Panc1 (cell line): ENCODE data around the gene SMC5.

Experiments used
- CTCF ChIP-seq: fragments of 450-650 bp; IDR thresholded peaks from 2 replicates; pipeline ENCODE4 v1.5.1; 2017; ENCODE audit warnings: mild to moderate bottlenecking
- POLR2AphosphoS5 ChIP-seq: IDR thresholded peaks from 2 replicates; pipeline ENCODE4 v1.6.1; 2012; ENCODE audit warnings: mild to moderate bottlenecking, low read depth, low read length, moderate library complexity
- REST ChIP-seq, 2 experiments: IDR thresholded peaks; 2 replicates each; pipeline ENCODE4 v1.6.1; 2011 to 2012; ENCODE audit warnings: low read depth in 2 of 2, control low read depth in 1 of 2, low read length in 1 of 2, mild to moderate bottlenecking in 1 of 2, moderate library complexity in 1 of 2; ENCODE audit not compliant: insufficient read depth in 1 of 2
- SIN3A ChIP-seq: IDR thresholded peaks from 2 replicates; pipeline ENCODE4 v1.6.1; 2012; ENCODE audit warnings: low read depth, mild to moderate bottlenecking, low read length, moderate library complexity, borderline replicate concordance; ENCODE audit not compliant: insufficient read depth
- TCF7L2 ChIP-seq: IDR thresholded peaks from 2 replicates; pipeline ENCODE4 v1.6.1; 2011; ENCODE audit warnings: mild to moderate bottlenecking, low read depth, low read length, inconsistent platforms

- TF ChIP-seq POLR2AphosphoS5: no peak
- no peak for TF ChIP-seq CTCF
- TF ChIP-seq REST (IDR thresholded peaks at IDR 0.05; ENCODE audit: insufficient read depth in 1 of 2, low read depth in 2 of 2, low read length in 1 of 2): no peak
- no peak for TF ChIP-seq SIN3A
- TF ChIP-seq TCF7L2: no peak
These were observed 141.5 kb downstream of the SMC5 start for GRCh38 chr9:70400107-70400892.
